NB4 (cell line): ENCODE results near the gene TCF12.

ENCODE experiments used
- DNase-seq: peaks from one replicate; pipeline ENCODE4 v3.0.0; 2010; ENCODE audit warnings: low read depth
- H3K4me3 ChIP-seq: one replicate; pipeline ENCODE4 v1.5.1; 2011; ENCODE audit warnings: mild to moderate bottlenecking, low read depth, low read length, moderate library complexity
- MYC ChIP-seq: IDR thresholded peaks from 2 replicates; pipeline ENCODE4 v1.6.1; 2011; ENCODE audit warnings: low read depth, low read length
- POLR2A ChIP-seq: IDR thresholded peaks from 2 replicates; pipeline ENCODE4 v1.6.1; 2011; ENCODE audit warnings: mild to moderate bottlenecking; ENCODE audit not compliant: insufficient read length; ENCODE audit errors: extremely low read depth
- TF ChIP-seq, protein P1 (sequence below): IDR thresholded peaks from one replicate; pipeline ENCODE4 v1.5.1; 2012; ENCODE audit warnings: low read depth, low read length
- TF ChIP-seq, protein P2 (sequence below): IDR thresholded peaks from 2 replicates; pipeline ENCODE4 v1.6.1; 2011; ENCODE audit warnings: low read depth, low read length

The TCF12 gene

DNA sequence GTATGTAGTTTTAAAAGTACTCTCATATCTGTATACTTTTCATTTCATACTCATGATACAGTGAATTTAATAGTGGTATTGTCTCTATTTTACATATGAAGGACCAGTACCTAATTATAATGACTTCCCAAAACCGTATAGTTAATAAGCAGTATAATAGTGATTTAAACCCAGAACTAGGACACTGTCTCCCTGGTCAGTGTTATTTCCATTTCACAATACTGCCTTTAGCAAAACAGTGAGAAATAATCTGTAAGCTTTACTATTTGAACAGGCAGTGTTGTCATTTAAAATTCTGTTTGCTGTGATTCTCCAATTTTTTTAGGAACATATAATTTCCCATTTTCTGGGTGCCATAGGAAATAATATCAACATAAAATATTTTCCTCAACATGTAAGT lies 116.2 kb downstream of the TCF12 start:
- H3K4me3 ChIP-seq: no peak overlapping the region
- TF ChIP-seq, protein P1, sequence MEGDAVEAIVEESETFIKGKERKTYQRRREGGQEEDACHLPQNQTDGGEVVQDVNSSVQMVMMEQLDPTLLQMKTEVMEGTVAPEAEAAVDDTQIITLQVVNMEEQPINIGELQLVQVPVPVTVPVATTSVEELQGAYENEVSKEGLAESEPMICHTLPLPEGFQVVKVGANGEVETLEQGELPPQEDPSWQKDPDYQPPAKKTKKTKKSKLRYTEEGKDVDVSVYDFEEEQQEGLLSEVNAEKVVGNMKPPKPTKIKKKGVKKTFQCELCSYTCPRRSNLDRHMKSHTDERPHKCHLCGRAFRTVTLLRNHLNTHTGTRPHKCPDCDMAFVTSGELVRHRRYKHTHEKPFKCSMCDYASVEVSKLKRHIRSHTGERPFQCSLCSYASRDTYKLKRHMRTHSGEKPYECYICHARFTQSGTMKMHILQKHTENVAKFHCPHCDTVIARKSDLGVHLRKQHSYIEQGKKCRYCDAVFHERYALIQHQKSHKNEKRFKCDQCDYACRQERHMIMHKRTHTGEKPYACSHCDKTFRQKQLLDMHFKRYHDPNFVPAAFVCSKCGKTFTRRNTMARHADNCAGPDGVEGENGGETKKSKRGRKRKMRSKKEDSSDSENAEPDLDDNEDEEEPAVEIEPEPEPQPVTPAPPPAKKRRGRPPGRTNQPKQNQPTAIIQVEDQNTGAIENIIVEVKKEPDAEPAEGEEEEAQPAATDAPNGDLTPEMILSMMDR: no peak
- TF ChIP-seq POLR2A: no peak
- TF ChIP-seq, protein P2, sequence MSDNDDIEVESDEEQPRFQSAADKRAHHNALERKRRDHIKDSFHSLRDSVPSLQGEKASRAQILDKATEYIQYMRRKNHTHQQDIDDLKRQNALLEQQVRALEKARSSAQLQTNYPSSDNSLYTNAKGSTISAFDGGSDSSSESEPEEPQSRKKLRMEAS: no peak
- TF ChIP-seq MYC: no peak
- no peak for DNase-seq

DNA sequence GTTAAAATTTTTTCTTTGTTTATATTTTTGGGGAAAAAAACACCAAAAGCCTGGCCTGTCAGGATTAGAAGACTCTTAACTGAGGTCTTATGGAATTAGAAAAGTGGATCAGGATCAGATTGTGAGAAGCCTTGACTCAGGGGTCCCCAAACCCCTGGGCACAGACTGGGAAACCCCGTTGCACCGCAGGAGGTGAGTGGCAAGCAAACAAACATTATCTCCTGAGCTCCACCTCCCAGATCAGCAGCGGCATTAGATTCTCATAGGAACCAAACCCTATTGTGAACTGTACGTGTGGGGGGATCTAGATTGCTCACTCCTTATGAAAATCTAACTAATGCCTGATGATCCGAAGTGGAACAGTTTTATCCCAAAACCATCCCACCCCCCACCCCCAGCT lies 117.2 kb downstream of the TCF12 start:
- no peak overlapping the region for H3K4me3 ChIP-seq
- TF ChIP-seq, protein P1: no peak
- TF ChIP-seq POLR2A (no peak), MYC (no peak)
- TF ChIP-seq, protein P2: no peak
- DNase-seq: no peak

DNA sequence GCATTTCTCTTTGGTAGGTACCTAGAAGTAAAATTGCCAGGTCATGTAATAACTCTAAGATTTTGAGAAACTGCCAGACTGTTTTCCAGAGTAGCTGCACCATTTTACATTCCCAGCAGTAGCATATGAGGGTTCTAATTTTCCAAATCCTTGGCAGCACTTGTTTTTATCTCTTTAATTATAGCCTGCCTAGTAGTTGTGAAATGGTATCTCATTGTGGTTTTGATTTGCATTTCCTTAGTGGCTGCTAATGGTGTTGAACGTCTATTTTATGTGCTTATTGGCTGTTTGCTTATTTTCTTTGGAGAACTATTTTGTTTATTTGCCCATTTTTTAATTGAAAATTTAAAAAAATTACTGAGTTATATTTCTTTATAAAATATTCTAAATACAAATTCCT lies 117.9 kb downstream of the TCF12 start:
- no peak for DNase-seq
- no peak overlapping the region for H3K4me3 ChIP-seq
- TF ChIP-seq, protein P2: no peak
- TF ChIP-seq, protein P1: no peak
- TF ChIP-seq MYC: no peak
- no peak for TF ChIP-seq POLR2A

DNA sequence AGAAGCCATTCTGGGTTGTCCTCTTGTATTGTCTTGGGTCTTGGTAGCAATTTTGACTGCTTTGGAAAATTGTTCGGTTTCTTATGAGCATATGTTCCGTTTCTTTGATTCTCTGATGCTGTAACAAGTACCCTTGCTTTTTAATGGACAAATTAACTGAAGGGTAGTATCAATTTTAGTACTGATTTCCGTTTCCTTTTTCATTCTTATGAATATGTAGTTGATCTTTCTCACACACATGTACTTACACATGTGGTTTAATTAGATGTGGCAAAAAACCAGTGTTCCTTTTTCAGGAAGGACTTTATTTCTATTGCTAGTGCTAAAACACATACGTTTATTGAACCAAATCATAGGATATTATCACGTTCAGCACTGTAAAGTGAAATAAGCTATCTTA lies 119.1 kb downstream of the TCF12 start:
- TF ChIP-seq POLR2A (no peak), MYC (no peak)
- TF ChIP-seq, protein P2: no peak
- TF ChIP-seq, protein P1: no peak
- no peak for DNase-seq

DNA sequence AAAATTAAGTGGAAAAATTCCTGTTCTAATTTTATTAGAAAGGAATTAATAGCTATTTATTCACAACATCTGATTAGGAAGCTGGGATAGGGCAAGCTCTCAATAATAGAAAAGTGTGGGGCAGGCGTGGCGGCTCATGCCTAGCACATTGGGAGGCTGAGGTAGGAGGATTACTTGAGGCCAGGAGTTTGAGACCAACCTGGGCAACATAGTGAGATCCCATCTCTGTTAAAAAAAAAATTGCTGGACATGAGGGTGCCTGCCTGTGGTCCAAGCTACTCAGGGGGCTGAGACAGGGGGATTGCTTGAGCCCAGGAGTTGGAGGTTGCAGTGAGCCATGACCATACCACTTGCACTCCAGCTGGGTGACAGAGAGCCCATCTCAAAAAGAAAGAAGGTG lies 119.6 kb downstream of the TCF12 start:
- no peak for TF ChIP-seq MYC
- no peak for TF ChIP-seq POLR2A
- TF ChIP-seq, protein P1: no peak
- TF ChIP-seq, protein P2: no peak
- DNase-seq: no peak

More for the DNA sequence above, 119.1 kb downstream of the TCF12 start:
- H3K4me3 ChIP-seq: no peak overlapping the region

DNA sequence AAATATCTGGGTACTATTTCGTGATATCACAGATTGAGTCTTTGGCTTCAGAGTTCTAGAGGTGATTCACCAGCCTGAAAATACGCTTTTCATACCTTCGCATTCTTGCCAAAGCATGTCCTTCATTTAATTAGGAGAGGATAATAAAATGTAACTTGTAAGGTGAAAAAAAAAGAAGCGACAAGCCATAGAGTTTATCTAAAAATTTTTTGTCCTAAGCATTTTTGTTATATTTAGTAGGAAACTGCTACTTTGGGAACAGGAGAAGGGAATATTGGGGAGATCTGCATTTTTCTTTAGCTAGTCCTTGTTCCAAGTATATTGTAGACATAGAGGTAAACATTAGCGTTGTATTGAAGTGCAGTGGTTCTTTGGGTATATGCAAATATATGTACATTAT lies 120.1 kb downstream of the TCF12 start:
- DNase-seq: no peak
- no peak overlapping the region for H3K4me3 ChIP-seq
- TF ChIP-seq, protein P2: no peak
- TF ChIP-seq POLR2A (no peak), MYC (no peak)
- TF ChIP-seq, protein P1: no peak

More for the DNA sequence above, 119.6 kb downstream of the TCF12 start:
- no peak overlapping the region for H3K4me3 ChIP-seq
